GM21367 (cell line): ENCODE results near the gene C8G.

Source experiments
- ATAC-seq: cut with Tn5 transposase; IDR thresholded peaks from one replicate; pipeline ENCODE4 v1.9.1; 2021; ENCODE audit not compliant: unreplicated experiment

C8G gene

DNA sequence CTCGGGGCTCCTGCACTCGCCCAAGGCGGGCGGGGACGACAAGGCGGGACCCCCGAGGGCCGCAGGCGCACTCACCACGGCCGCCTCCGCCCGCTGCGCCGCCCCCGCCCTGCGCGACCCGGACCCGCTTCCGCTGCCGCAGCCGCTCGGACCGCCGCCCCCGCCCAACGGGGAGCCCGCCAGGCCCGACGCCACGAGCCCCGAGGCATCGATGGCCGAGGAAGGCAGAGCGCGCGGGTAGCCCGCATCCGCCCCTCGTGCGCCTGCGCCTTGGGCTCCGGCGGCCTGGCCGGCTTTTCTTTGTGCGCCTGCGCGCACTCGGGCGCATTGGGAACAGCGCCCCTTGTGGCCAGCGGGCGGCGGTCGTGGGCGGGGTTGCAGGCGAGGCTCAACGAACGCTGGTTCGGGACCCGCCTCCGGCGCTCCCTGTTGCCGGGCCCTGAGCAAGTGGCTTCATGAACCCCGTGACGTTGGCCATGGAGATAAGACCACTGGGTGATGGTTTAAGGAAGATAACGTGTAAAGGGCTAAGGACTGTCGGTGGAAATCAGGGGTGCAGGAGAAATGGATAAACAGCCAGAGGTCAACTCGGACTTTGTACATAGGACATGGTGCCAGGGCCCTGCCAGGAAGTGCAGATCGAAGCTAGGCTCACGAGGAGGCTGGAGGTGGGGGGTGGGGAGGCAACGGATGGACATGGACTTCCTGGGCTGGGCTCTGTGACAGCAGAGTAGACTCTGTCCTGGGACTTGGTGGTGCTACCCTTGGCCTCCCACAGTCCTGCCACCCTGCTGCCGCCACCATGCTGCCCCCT lies at the start of gene C8G, which contains the start of gene FBXW5:
Gene C8G, plus strand, starts transcription at position 725 of the 814 bp plus-strand sequence. Its CDS starts 78 bp downstream, at position 803.
Gene FBXW5, minus strand, starts transcription at position 220 of the 814 bp plus-strand sequence. CDS start 655 bp downstream, outside the sequence.
- peak; percentile 70 for ATAC-seq

DNA sequence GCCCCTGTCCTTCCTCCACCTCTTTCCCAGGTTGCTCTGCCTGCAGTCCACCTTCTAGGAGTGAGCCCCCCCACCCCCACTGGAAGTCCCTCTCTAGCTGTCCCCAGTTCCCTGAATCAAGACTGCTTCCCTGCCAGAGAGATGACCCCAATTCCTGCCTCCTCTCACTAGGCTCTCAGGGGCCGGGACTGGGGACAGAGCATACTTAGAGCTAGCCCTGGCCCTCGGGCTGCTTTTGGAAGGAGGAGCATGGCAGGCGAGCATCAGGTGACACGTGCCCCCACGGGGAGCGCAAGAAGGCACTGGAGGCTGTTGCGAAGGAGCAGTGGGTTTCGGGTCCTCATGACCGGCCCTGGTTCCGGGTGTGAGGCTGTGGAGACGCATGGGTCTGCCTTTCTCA lies 49.0 kb upstream of the C8G start:
- no peak for ATAC-seq

DNA sequence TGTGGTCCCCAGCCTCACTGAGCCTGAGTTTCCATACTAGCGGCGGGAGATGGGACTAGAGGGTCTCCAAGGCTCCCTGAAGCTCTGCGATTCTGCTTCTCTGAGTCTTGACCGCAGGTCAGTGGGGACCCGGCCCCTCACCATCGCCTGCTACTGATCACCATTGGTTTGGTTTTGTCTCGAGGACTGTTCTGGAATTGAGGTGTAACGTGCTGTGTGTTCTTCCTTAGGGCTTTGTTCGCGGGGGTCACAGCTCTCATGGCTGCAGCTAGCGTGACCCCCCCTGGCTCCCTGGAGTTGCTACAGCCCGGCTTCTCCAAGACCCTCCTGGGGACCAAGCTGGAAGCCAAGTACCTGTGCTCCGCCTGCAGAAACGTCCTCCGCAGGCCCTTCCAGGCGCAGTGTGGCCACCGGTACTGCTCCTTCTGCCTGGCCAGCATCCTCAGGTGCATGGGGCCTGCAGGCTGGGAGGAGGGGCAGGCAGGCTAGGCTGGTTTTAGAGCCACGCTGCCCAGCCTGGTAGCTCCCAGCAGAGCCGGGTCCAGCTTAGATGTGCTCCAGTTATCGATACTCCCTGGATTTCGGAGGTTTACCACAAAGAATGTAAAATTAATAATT lies 46.5 kb upstream of the C8G start:
- no peak for ATAC-seq

GRCh38 chr9:136899196-136899595 lies 45.8 kb upstream of the C8G start:
- ATAC-seq: no peak

GRCh38 chr9:136900556-136900955 lies 44.5 kb upstream of the C8G start:
- no peak for ATAC-seq

DNA sequence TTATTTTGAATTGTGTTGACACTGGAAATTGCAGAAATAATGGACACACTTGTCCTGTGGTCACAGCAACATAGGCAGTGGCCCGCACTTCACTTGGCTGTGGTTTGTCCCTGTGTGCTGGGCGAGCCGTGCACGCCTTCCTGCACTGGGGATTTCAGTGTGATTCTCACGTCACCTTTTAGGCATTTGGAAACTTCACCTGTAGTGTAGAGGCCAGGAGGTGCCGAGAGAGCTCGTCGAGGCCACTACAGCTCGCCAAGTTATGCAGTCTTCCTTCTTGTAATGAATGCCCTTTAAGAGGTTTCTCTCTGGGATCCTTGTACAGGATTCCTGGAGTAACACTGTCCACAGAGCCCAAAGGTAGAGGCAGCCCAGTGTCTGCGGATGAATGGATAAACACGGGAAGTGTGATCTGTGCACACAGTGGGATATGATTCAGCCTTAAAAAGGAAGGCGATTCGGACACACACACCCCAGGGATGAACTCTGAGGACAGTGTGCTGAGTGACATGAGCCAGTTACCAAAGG lies 44.0 kb upstream of the C8G start:
- ATAC-seq: no peak

DNA sequence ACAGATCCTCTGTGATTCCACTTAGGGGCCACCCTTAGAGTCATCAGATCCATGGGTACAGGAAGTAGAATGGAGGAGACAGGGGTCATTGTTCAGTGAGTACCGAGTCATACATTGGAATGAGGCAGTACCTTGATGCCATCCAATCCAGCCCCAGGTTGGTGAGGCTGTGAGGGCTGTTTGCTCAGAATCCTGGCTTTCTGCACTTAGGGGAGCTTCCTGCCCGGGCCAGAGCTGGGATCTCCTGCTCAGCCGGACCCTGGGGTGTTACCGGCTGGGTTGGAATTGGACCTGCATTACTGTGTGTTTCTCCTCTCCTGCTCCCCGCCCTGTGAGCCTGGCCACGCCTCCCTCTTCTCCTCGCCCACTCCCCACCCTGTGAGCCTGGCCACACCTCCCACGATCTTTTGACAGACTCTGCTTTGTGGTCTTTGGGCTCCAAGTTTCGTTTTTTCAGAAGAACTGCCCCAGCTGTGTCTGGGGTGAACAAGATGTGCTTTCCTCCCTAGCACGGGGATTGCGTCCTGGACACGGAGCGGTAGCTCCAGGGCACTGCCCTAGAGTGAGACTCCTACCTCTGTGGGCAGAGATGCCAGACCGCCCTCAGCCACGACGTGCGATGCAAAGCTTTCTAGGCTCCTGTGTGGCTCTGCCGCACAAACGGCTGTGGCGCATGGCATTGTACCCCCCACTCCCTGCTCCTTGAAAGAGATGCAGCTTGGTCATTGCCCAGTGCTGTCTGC lies 43.4 kb upstream of the C8G start:
- ATAC-seq: peak; percentile 47

DNA sequence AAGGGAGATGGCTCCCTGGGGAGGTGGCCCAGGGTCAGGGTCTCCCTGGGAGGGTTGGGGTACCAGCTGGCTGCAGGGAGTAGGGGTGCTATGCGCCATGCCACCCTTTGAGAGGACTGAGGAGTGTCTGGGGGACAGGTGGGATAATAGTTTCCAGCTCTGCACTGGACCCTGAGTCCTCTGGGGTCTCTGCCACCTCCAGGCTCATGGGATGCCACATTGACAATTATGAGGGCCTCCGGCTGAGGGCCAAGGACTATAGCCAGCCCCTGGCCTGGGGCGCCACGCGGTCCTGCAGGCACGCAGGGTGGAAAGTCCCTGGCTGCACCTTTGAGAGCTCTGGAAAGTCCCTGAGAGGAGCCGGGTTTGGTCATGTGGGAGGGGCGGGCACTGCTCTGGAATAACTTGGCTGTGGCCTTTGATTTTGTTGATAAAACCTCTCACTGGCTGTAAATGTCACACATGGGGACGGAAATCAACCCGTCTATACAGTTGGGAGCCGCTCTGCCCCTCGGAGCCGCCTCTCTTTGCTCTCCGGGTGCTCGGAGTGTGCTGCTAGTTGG lies 42.7 kb upstream of the C8G start:
- ATAC-seq: peak; percentile 24

DNA sequence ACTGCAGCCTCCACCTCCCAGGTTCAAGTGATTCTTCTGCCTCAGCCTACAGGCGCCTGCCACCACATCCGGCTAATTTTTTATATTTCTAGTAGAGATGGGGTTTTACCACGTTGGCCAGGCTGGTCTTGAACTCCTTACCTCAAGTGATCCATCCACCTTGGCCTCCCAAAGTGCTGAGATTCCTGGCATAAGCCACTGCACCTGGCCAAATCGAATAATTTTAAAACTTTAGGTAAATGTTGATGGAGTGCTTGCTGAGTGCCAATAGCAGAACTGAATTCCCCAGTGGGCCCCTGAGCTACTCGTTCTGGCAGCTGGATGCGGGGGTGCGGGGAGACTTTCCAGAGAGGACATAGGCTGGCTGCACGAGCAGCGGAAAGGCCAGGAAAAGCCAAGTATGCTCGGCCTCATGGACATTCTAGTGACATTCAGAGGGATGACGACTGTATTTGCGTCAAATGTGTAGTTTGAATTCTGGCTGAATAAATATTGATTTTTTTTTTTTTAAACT lies 41.9 kb upstream of the C8G start:
- ATAC-seq: no peak

- ATAC-seq: no peak
These were observed 38.8 kb upstream of the C8G start for GRCh38 chr9:136906266-136906665.

DNA sequence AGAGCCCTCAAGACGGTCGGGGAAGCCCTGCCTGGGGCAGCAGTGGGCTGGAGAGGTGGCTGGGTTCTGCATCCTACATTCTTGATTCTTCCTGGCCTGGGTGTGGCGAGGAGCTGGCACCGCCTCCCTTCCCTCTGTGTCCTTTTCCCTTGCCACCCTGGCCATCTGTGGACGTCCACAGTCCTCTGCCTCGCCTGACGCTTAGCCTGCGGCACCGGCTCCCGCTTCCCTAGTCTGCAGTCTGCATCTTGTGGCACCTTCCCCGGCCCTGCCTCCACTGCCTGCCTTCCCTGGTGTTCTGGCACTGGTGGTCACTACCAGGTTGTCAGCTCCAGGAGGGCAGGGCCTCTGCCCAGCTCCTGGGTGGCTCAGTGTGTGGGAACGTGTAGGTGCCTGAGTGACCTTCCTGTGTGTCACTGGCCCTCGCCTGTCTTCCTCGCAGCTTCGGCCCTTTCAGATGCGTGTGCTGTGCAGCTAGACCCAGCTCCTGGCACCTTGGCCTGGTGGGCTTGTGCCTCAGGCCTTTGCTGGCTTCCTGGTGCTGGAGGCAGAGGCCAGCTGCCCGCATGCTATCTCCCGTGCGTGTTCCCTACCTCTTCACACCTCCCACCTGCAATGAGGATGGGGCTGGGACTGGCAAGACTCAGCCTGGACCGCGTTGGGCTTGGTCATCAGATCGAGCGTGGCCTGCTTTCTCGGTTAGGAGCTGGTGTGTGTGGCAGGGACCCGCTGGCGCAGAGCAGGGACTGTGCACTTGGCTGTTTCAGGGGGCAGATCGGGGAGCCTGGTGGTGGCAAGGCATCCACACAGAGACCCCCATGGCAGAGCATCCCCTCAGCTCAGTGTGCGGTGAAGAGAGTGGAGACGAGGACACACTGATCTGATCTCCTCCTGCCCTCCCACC lies 37.8 kb upstream of the C8G start:
- no peak for ATAC-seq

- ATAC-seq: no peak
These were observed 34.7 kb upstream of the C8G start for GRCh38 chr9:136910197-136910900.

DNA sequence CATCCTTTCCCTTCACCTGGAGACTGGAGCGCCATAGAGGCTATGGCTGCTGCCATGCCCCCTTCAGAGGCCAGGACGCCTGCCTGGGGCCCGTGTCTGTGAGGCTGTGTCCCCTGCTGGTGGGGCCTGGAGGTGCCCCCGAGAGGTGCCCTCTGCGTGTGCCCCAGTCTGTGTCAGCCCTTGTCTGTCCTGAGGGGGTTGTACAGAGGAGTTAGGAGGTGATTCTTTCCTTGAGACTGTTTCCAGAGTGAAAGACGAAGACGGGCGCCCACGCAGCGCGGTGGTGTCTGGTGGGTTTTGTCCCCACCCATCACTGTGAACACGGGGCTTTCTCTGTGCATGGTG lies 34.2 kb upstream of the C8G start:
- ATAC-seq: no peak

- ATAC-seq: no peak
These were observed 31.2 kb upstream of the C8G start for GRCh38 chr9:136913701-136914438.

GRCh38 chr9:136915632-136916329 lies 29.3 kb upstream of the C8G start:
- ATAC-seq: no peak

DNA sequence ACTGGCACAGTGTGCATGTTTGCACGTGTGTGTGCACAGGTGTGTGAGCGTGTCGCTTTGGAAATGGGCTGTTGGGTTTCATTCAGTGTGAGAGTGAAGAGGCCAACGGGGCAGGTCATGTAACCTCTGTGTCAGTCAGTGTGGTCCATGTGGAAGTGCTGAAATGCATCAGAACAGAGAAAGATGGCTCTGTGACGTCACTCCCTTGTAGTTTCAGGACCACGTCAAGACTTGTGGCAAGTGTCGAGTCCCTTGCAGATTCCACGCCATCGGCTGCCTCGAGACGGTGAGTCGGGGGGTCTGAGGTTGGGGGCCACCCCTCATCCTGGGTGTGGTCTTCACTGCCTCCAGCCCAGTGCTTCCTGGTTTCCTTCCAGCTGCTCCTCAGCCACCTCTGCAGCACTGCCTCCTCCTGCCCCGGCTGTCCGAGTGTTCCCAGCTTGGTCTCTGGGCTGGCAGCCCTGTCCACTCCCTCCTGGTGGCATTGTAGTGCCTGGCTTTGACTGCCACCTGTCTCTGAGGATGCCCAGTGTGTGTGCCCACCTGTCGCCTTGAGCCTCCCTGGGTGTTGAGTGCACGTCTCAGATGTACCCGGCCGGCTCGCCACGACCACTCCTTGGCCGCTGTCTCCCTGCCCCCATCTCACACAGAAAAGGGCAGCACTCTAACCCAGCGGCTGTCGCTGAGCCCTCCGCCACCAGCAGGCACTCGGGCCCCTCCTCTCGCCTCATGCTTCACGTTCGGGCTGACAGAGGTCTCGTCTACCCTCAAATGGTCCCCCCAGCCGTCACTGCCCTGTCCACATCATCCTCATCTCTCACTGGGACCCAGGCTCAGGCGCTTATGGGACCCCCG lies 28.5 kb upstream of the C8G start:
- ATAC-seq: no peak

DNA sequence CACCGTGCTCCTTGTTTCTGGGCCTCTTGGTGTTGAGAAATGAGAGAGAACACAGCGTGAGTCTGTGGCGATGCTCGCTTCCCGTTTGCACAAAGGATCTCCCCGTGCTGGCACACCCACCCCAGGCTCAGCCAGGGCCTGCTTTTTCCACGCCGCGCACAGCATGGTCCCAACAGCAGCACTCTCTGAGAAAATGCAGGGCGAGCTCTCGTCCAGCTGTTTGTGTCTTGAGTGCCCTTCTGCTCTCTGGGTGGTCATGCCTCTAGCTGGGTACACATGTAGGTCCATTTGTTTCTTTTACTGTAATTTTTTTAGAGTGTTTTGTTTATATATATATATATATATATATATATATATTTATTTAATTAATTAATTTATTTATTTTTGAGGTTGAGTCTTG lies 27.1 kb upstream of the C8G start:
- ATAC-seq: no peak
